ENCODE data around the gene TNN.
A peak's percentile ranks its signal among the peaks of the same experiment; 100 is the strongest.

The TNN gene

DNA sequence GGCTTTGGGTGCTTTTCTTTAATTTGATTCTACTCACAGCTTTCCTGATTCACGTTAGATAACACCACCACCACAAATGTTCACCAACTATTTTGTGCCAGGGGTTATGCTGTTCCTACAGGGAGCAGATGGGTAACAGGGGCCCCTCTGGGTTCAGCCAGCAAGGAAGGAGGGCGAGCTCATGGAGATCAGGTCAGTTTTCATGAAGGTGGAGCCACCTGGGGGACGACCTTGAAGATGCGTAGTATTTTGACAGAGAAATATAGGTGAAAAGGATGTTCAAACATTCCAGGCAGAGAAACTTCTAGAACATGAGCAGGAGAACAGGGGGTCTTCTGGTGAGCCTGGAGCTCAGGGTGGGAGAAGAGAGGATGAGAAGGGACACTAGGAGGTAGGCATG, 96.1 kb downstream of the TNN start:
- Mint-ChIP-seq H3K27ac (peak overlapping the region; percentile 36), H3K9me3 (ENCODE audit: low read depth) (no peaks in the 10 kb centered on the region), H3K4me1 (ENCODE audit: low read depth) (peaks cover 19% of the 10 kb centered on the region)

GRCh38 chr1:175164751-175165150, 97.1 kb downstream of the TNN start:
- H3K9me3 Mint-ChIP-seq (ENCODE audit: low read depth): no peaks in the 10 kb centered on the region
- H3K27me3 Mint-ChIP-seq: no peaks in the 10 kb centered on the region
- H3K27ac Mint-ChIP-seq: no peak overlapping the region
- no peak overlapping the region for H3K4me3 Mint-ChIP-seq
- peaks cover 28% of the 10 kb centered on the region for H3K4me1 Mint-ChIP-seq (ENCODE audit: low read depth)
- peaks cover 20% of the 10 kb centered on the region for H3K36me3 Mint-ChIP-seq

More for the DNA sequence above, 96.1 kb downstream of the TNN start:
- Mint-ChIP-seq H3K4me3 (no peak overlapping the region), H3K36me3 (peaks cover 16% of the 10 kb centered on the region), H3K27me3 (no peaks in the 10 kb centered on the region)

- H3K27me3 Mint-ChIP-seq: no peaks in the 10 kb centered on the region
- peaks cover 36% of the 10 kb centered on the region for H3K4me1 Mint-ChIP-seq (ENCODE audit: low read depth)
- no peak overlapping the region for H3K4me3 Mint-ChIP-seq
- H3K27ac Mint-ChIP-seq: peak overlapping the region; percentile 25
- peaks cover 14% of the 10 kb centered on the region for H3K36me3 Mint-ChIP-seq
- H3K9me3 Mint-ChIP-seq (ENCODE audit: low read depth): no peaks in the 10 kb centered on the region
These were observed 99.1 kb downstream of the TNN start for GRCh38 chr1:175166746-175167145.

- Mint-ChIP-seq H3K27me3 (no peaks in the 10 kb centered on the region), H3K36me3 (peaks cover 15% of the 10 kb centered on the region), H3K9me3 (ENCODE audit: low read depth) (no peaks in the 10 kb centered on the region), H3K27ac (no peak overlapping the region), H3K4me3 (no peak overlapping the region), H3K4me1 (ENCODE audit: low read depth) (peaks cover 39% of the 10 kb centered on the region)
These were observed 100.2 kb downstream of the TNN start for GRCh38 chr1:175167861-175168260.

DNA sequence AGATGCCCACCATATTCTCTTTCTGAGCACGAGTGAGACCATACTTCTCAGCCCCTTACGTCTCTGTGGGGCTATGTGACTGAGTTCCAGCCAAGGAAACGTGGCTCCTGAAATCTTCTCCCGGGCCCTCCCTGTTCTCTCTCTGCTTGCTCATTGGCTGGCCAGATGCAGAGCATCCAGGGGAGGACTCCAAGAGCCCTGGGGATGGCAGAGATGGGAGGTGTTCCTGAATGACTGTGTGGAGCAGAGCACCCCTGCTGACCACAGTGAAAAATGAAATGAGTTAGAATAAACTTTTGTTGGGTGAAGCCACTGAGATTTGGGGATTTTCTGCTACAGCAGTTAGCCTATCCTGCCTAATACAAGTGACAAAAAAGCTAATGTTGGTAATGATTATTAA, 101.1 kb downstream of the TNN start:
- Mint-ChIP-seq H3K36me3 (peaks cover 18% of the 10 kb centered on the region), H3K9me3 (ENCODE audit: low read depth) (no peaks in the 10 kb centered on the region), H3K4me3 (no peak overlapping the region), H3K27ac (peak overlapping the region; percentile 73), H3K27me3 (no peaks in the 10 kb centered on the region), H3K4me1 (ENCODE audit: low read depth) (peaks cover 43% of the 10 kb centered on the region)

DNA sequence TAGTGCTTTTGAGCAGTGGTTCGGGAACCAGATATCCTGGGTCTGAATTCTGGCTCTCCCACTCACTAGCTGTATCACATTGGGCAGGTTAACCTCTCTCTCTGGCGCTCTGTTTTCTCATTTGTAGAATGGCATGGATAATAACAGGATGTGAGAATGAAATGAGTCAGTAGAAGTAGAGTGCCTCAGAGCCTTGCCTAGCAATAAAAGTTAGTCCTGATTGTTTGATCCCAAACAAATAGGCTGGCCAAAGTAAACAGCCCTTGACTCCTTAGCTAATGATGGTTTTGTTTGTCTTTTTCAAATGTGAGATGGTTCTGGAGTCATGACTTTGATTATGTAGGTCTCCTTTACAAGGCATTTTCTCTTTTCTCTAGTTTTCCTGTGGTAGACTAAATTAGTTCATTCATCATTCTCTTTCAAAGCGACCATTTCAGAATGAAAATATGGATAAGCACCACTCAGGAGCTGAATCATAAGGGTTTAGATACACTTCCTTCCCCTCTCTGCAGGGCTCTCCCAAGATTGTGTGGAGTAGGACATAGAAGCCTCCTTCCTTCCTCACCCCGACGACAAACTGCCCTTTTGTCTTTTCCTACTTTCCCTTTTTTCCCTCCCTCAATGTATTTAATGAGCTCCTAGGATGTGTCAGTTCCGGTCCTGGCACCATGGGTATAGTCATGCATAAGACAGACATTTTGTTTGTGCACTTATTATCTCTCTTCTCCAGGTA, 101.8 kb downstream of the TNN start:
- H3K27me3 Mint-ChIP-seq: no peaks in the 10 kb centered on the region
- H3K4me3 Mint-ChIP-seq: no peak overlapping the region
- H3K36me3 Mint-ChIP-seq: peaks cover 17% of the 10 kb centered on the region
- H3K4me1 Mint-ChIP-seq (ENCODE audit: low read depth): peaks cover 47% of the 10 kb centered on the region
- peak overlapping the region; percentile 73 for H3K27ac Mint-ChIP-seq
- no peaks in the 10 kb centered on the region for H3K9me3 Mint-ChIP-seq (ENCODE audit: low read depth)

- Mint-ChIP-seq H3K27me3 (no peaks in the 10 kb centered on the region), H3K4me1 (ENCODE audit: low read depth) (peaks cover 55% of the 10 kb centered on the region), H3K36me3 (peaks cover 19% of the 10 kb centered on the region), H3K4me3 (no peak overlapping the region), H3K9me3 (ENCODE audit: low read depth) (no peaks in the 10 kb centered on the region), H3K27ac (peak overlapping the region; percentile 42)
These were observed 103.6 kb downstream of the TNN start for GRCh38 chr1:175171036-175171913.

DNA sequence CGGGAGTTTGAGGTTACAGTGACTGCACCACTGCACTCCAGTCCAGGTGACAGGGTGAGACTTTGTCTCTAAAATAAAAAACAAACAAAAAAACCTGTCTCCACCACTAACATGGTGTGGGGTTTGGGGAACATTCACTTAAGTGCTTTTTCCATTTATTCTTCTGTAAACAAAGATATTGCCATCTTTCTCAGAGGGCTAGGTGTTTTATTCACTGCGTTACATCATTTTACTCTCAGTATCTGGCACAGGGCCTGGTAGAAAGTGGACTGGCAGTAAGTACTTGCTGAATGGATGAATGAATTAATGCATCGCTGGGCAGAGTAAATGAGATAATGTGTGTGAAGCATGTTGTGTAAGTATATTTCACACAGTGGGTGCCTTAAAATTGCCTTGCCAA, 104.9 kb downstream of the TNN start:
- no peak overlapping the region for H3K27ac Mint-ChIP-seq
- no peak overlapping the region for H3K4me3 Mint-ChIP-seq
- H3K4me1 Mint-ChIP-seq (ENCODE audit: low read depth): peaks cover 62% of the 10 kb centered on the region
- peaks cover 19% of the 10 kb centered on the region for H3K36me3 Mint-ChIP-seq
- H3K27me3 Mint-ChIP-seq: no peaks in the 10 kb centered on the region
- H3K9me3 Mint-ChIP-seq (ENCODE audit: low read depth): no peaks in the 10 kb centered on the region

GRCh38 chr1:175173531-175173930, 105.9 kb downstream of the TNN start:
- Mint-ChIP-seq H3K4me3 (no peak overlapping the region), H3K27me3 (no peaks in the 10 kb centered on the region), H3K4me1 (ENCODE audit: low read depth) (peaks cover 62% of the 10 kb centered on the region), H3K9me3 (ENCODE audit: low read depth) (no peaks in the 10 kb centered on the region), H3K36me3 (peaks cover 19% of the 10 kb centered on the region), H3K27ac (no peak overlapping the region)

GRCh38 chr1:175174309-175175102, 106.9 kb downstream of the TNN start:
- H3K36me3 Mint-ChIP-seq: peaks cover 18% of the 10 kb centered on the region
- no peaks in the 10 kb centered on the region for H3K27me3 Mint-ChIP-seq
- H3K27ac Mint-ChIP-seq: peak overlapping the region; percentile 46
- H3K4me3 Mint-ChIP-seq: no peak overlapping the region
- H3K9me3 Mint-ChIP-seq (ENCODE audit: low read depth): no peaks in the 10 kb centered on the region
- peaks cover 63% of the 10 kb centered on the region for H3K4me1 Mint-ChIP-seq (ENCODE audit: low read depth)

GRCh38 chr1:175176246-175176645, 108.6 kb downstream of the TNN start:
- Mint-ChIP-seq H3K27ac (no peak overlapping the region), H3K27me3 (no peaks in the 10 kb centered on the region), H3K9me3 (ENCODE audit: low read depth) (no peaks in the 10 kb centered on the region), H3K4me3 (no peak overlapping the region), H3K36me3 (peaks cover 17% of the 10 kb centered on the region), H3K4me1 (ENCODE audit: low read depth) (peaks cover 59% of the 10 kb centered on the region)

DNA sequence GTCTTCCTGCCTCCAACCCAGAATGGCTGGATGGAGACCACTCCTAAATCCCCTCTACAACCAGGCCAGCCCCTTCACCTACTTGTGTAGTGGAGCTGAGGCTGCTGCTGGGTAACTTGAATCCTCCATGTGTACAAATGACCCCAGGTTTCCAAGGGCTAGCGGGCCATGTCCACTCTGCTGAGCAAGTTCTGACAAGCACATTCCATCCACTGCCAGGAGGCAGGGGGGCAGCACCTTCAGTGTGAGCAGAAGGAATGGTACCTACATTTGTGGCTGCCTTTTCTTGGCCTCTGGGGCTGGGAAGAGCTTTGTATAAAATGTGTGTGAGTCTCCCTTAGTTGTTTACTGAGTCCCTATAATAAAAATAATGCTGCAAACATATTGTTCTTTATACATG, 110.4 kb downstream of the TNN start:
- Mint-ChIP-seq H3K27me3 (no peaks in the 10 kb centered on the region), H3K4me1 (ENCODE audit: low read depth) (peaks cover 64% of the 10 kb centered on the region), H3K27ac (no peak overlapping the region), H3K36me3 (peaks cover 20% of the 10 kb centered on the region), H3K4me3 (no peak overlapping the region), H3K9me3 (ENCODE audit: low read depth) (no peaks in the 10 kb centered on the region)

GRCh38 chr1:175178456-175178855, 110.8 kb downstream of the TNN start:
- Mint-ChIP-seq H3K27me3 (no peaks in the 10 kb centered on the region), H3K27ac (no peak overlapping the region), H3K9me3 (ENCODE audit: low read depth) (no peaks in the 10 kb centered on the region), H3K4me3 (no peak overlapping the region), H3K4me1 (ENCODE audit: low read depth) (peaks cover 67% of the 10 kb centered on the region), H3K36me3 (peaks cover 19% of the 10 kb centered on the region)

DNA sequence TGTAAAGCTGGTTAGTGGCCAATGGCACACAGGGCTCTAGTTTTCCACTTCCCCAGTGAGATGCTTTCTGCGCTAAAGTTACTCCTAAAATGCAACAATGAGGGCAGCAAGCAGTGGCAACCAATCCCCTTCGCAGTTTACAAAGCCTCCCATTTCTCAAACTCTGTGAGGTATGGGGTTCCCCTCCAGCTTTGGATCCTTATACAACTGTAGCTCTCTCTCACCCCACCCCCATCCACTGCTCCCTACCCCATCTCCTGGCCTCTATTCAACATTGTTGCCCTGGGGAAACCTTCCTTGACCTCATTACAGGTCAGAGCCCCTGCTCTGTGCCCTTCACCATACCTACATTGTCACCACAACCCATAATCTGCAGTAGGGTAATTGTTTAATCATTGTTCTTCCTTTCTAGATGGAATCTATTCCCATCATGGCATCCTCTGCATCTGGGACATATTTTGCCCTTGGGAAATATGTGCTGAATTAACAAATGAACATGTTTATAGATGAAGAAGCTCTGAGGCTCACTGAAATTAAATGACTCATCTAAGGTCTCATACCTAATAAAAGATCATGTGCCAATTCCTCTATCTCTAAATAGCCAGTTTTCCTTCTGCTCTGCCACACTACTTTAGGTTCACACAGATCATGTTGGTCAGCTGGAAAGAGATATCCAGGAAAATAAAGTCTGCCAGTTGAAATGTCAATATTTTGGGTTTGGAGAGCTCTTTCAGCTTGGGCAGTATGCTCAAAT, 112.4 kb downstream of the TNN start:
- Mint-ChIP-seq H3K27ac (no peak overlapping the region), H3K4me3 (no peak overlapping the region), H3K36me3 (peaks cover 17% of the 10 kb centered on the region), H3K9me3 (ENCODE audit: low read depth) (no peaks in the 10 kb centered on the region), H3K4me1 (ENCODE audit: low read depth) (peaks cover 72% of the 10 kb centered on the region), H3K27me3 (no peaks in the 10 kb centered on the region)
